BLaER1 treated with 17β-estradiol and CSF1 and Interleukin-3, amounts not matched to agents 10 nM and 100 nM (cell line): Measurements from ENCODE around the gene SORCS2.

Experiments
- H3K27ac ChIP-seq, 11 experiments: shearing (Covaris generic); formaldehyde crosslinking; 2 replicates each; pipeline ENCODE4 v1.8.1; 2022
- H3K27me3 ChIP-seq, 11 experiments: shearing (Covaris generic); formaldehyde crosslinking; 2 replicates each; pipeline ENCODE4 v1.8.1; 2022
- H3K36me3 ChIP-seq, 11 experiments: shearing (Covaris generic); formaldehyde crosslinking; 2 replicates each; pipeline ENCODE4 v1.8.1; 2022
- H3K4me1 ChIP-seq, 10 experiments: shearing (Covaris generic); formaldehyde crosslinking; 2 replicates each; pipeline ENCODE4 v1.8.1; 2022
- H3K4me2 ChIP-seq, 11 experiments: shearing (Covaris generic); formaldehyde crosslinking; 2 replicates each; pipeline ENCODE4 v1.8.1; 2022
- H3K4me3 ChIP-seq, 10 experiments: shearing (Covaris generic); formaldehyde crosslinking; 2 replicates each; pipeline ENCODE4 v1.8.1; 2022
- H3K9ac ChIP-seq, 11 experiments: shearing (Covaris generic); formaldehyde crosslinking; 2 replicates each; pipeline ENCODE4 v1.8.1; 2022
- H3K9me3 ChIP-seq, 11 experiments: shearing (Covaris generic); formaldehyde crosslinking; replicated peaks in 1 of 11; 2 replicates each; pipeline ENCODE4 v1.8.1; 2022
- H4K20me1 ChIP-seq, 11 experiments: shearing (Covaris generic); formaldehyde crosslinking; 2 replicates each; pipeline ENCODE4 v1.8.1; 2022
- Cebpa-rat ChIP-seq, 11 experiments: shearing (Covaris generic); IDR thresholded peaks; 2 replicates each; pipeline ENCODE4 v1.8.1; 2022

Gene SORCS2

DNA sequence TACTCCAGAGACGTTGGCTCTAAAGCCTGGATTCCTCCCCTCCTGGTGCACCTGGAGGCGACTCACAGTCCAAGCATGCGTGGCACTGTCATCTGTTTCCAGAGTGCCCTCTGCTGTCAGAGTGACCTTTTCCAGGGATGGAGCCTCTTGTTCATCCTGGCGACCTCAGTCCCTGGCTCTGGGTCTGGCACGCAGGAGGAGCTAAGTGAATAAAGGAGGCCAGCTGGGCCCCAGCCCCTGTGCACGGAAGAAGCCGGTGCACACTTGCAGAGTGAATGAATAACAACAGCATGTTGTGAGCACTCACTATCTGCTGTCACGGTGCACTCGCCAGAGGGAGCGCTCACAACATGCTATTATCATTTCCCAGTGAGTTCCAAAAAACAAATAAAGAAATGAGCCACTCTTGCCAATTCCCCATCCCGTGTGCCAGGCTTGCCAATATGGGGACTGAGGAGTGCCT, 270.2 kb downstream of the SORCS2 start:
- peaks cover 7 to 84% (median 41%) of the 10 kb centered on the region in 10 experiments; a peak in 18 of 20 replicates for H3K4me1 ChIP-seq
- no peak overlapping the region for H3K4me3 ChIP-seq
- no peaks in the 10 kb centered on the region for H3K27me3 ChIP-seq
- H3K9ac ChIP-seq, result no peak overlapping the region
- H3K4me2 ChIP-seq, result peak overlapping the region in 4 of 11 experiments; percentile 9 to 31 (median 14); a peak in 3 of 22 replicates
- H4K20me1 ChIP-seq, result 0 out of 22 replicates have a peak, but pooled peaks cover 0 to 3% (median 0%) of the 10 kb centered on the region in 11 experiments
- peaks cover 0 to under 1% (median 0%) of the 10 kb centered on the region in 11 experiments; a peak in 3 of 22 replicates for H3K9me3 ChIP-seq
- H3K27ac ChIP-seq, result no peak overlapping the region
- no peak for TF ChIP-seq Cebpa-rat (IDR thresholded peaks at IDR 0.05)
- H3K36me3 ChIP-seq, result no peaks in the 10 kb centered on the region

- Histone ChIP-seq H3K27ac (no peak overlapping the region), H3K27me3 (no peaks in the 10 kb centered on the region), H3K4me2 (no peak overlapping the region), H3K36me3 (no peaks in the 10 kb centered on the region), H3K9me3 (no peaks in the 10 kb centered on the region), H4K20me1 (no peaks in the 10 kb centered on the region), H3K9ac (no peak overlapping the region), H3K4me3 (no peak overlapping the region), H3K4me1 (peaks cover 0 to 77% (median 30%) of the 10 kb centered on the region in 10 experiments; a peak in 13 of 20 replicates)
- no peak for TF ChIP-seq Cebpa-rat (IDR thresholded peaks at IDR 0.05)
These were observed 271.4 kb downstream of the SORCS2 start for GRCh38 chr4:7463566-7464258.

- peaks cover 0 to 71% (median 26%) of the 10 kb centered on the region in 10 experiments; a peak in 12 of 20 replicates for H3K4me1 ChIP-seq
- H3K9ac ChIP-seq, result no peak overlapping the region
- H3K9me3 ChIP-seq, result no peaks in the 10 kb centered on the region
- H3K27ac ChIP-seq, result no peak overlapping the region
- no peak for TF ChIP-seq Cebpa-rat (IDR thresholded peaks at IDR 0.05)
- H4K20me1 ChIP-seq, result no peaks in the 10 kb centered on the region
- H3K36me3 ChIP-seq, result no peaks in the 10 kb centered on the region
- H3K27me3 ChIP-seq, result no peaks in the 10 kb centered on the region
- H3K4me2 ChIP-seq, result no peak overlapping the region
- no peak overlapping the region for H3K4me3 ChIP-seq
These were observed 271.9 kb downstream of the SORCS2 start for GRCh38 chr4:7464259-7464655.

DNA sequence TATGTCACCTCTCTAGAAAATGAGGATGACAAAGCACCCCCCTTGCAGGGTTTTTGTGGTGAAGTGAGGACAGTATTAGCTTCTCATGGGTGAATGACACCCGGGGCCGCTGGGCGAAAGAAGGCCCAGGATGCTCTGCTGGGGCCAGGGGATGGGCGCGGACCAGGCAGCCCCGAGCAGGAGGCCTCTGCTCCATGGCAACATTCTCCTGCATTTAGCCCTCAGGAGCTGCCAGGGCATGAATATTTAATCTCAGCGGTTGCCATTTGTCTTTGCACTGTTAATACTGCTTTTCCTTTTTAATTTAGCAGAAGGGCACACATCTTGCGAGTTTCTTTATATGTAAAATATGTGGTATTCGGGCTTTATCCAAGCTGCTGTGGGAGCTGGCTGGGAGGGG, 272.7 kb downstream of the SORCS2 start:
- no peak overlapping the region for H3K9ac ChIP-seq
- no peaks in the 10 kb centered on the region for H3K27me3 ChIP-seq
- no peaks in the 10 kb centered on the region for H4K20me1 ChIP-seq
- H3K4me3 ChIP-seq, result no peak overlapping the region
- no peaks in the 10 kb centered on the region for H3K9me3 ChIP-seq
- H3K4me2 ChIP-seq, result no peak overlapping the region
- no peaks in the 10 kb centered on the region for H3K36me3 ChIP-seq
- no peak overlapping the region for H3K27ac ChIP-seq
- TF ChIP-seq Cebpa-rat (IDR thresholded peaks at IDR 0.05), result no peak
- peaks cover 0 to 64% (median 23%) of the 10 kb centered on the region in 10 experiments; a peak in 11 of 20 replicates for H3K4me1 ChIP-seq

- peak overlapping the region in 3 of 11 experiments; percentile 23 to 37 (median 26); a peak in 4 of 22 replicates for H3K4me2 ChIP-seq
- no peak overlapping the region for H3K4me3 ChIP-seq
- peaks cover 0 to 52% (median 14%) of the 10 kb centered on the region in 10 experiments; a peak in 11 of 20 replicates for H3K4me1 ChIP-seq
- H3K9me3 ChIP-seq, result no peaks in the 10 kb centered on the region
- no peak overlapping the region for H3K9ac ChIP-seq
- H3K36me3 ChIP-seq, result no peaks in the 10 kb centered on the region
- H3K27ac ChIP-seq, result no peak overlapping the region
- TF ChIP-seq Cebpa-rat (IDR thresholded peaks at IDR 0.05), result no peak
- H3K27me3 ChIP-seq, result no peaks in the 10 kb centered on the region
- H4K20me1 ChIP-seq, result no peaks in the 10 kb centered on the region
These were observed 273.9 kb downstream of the SORCS2 start for GRCh38 chr4:7466215-7466614.

- H3K4me3 ChIP-seq, result no peak overlapping the region
- H3K27me3 ChIP-seq, result no peaks in the 10 kb centered on the region
- no peaks in the 10 kb centered on the region for H3K36me3 ChIP-seq
- H3K4me1 ChIP-seq, result peaks cover 0 to 45% (median 13%) of the 10 kb centered on the region in 10 experiments; a peak in 11 of 20 replicates
- TF ChIP-seq Cebpa-rat (IDR thresholded peaks at IDR 0.05), result no peak
- peak overlapping the region in 1 of 11 experiments; percentile 14; a peak in 1 of 22 replicates for H3K9ac ChIP-seq
- H3K4me2 ChIP-seq, result peak overlapping the region in 6 of 11 experiments; percentile 15 to 37 (median 24); a peak in 6 of 22 replicates
- H3K27ac ChIP-seq, result no peak overlapping the region
- H3K9me3 ChIP-seq, result no peaks in the 10 kb centered on the region
- H4K20me1 ChIP-seq, result peaks cover 0 to 7% (median 0%) of the 10 kb centered on the region in 11 experiments; a peak in 1 of 22 replicates
These were observed 274.6 kb downstream of the SORCS2 start for GRCh38 chr4:7466904-7467303.

DNA sequence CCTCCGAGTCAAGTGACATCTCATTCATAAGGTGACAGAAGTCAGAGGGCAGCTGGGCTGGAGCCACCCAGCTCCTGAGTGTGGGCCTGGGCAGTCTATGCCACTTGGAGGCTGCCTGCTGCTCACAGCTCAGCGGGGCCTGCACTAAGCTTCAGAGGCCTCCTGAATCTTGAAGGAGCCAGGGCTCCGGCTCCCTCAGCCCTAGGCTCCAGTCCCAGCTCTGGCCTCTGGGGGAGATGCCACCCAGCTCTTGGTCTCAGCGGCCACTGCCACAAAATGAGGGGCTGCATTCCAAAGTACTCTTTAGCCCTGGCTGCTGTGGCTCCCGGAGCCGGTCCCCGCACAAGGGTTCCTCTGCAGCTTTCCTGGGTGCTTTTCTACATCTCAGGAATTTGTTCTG, 275.1 kb downstream of the SORCS2 start:
- no peaks in the 10 kb centered on the region for H3K27me3 ChIP-seq
- H4K20me1 ChIP-seq, result peaks cover 0 to 12% (median 0%) of the 10 kb centered on the region in 11 experiments; a peak in 1 of 22 replicates
- H3K36me3 ChIP-seq, result no peaks in the 10 kb centered on the region
- no peak overlapping the region for H3K4me3 ChIP-seq
- H3K9me3 ChIP-seq, result no peaks in the 10 kb centered on the region
- no peak overlapping the region for H3K27ac ChIP-seq
- no peak for TF ChIP-seq Cebpa-rat (IDR thresholded peaks at IDR 0.05)
- H3K4me1 ChIP-seq, result peaks cover 0 to 43% (median 11%) of the 10 kb centered on the region in 10 experiments; a peak in 11 of 20 replicates
- H3K4me2 ChIP-seq, result peak overlapping the region in 1 of 11 experiments; percentile 23; a peak in 3 of 22 replicates
- H3K9ac ChIP-seq, result no peak overlapping the region

DNA sequence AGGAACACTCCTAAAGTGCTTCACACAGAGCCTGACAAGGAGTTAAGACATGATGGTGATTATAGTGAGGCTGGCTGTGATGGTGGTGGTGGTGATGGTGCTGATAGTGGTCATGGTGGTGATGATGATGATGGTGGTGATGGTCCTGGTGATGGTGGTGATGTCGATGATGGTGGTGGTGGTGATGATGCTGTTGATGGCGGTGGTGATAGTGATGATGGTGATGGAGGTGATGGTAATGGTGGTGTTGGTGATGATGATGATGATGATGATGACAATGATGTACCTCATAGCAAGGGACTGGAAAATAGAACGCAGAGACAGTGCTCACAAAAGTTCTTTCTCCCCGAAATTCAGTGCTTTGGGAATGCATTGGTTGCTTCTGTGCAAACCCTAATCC, 276.7 kb downstream of the SORCS2 start:
- Histone ChIP-seq H4K20me1 (peaks cover 0 to 13% (median 0%) of the 10 kb centered on the region in 11 experiments; a peak in 2 of 22 replicates), H3K36me3 (no peaks in the 10 kb centered on the region), H3K4me1 (peaks cover 0 to 48% (median 20%) of the 10 kb centered on the region in 10 experiments; a peak in 14 of 20 replicates), H3K27me3 (no peaks in the 10 kb centered on the region), H3K4me2 (no peak overlapping the region), H3K4me3 (no peak overlapping the region), H3K9ac (no peak overlapping the region), H3K9me3 (no peaks in the 10 kb centered on the region), H3K27ac (no peak overlapping the region)
- TF ChIP-seq Cebpa-rat (IDR thresholded peaks at IDR 0.05), result no peak

DNA sequence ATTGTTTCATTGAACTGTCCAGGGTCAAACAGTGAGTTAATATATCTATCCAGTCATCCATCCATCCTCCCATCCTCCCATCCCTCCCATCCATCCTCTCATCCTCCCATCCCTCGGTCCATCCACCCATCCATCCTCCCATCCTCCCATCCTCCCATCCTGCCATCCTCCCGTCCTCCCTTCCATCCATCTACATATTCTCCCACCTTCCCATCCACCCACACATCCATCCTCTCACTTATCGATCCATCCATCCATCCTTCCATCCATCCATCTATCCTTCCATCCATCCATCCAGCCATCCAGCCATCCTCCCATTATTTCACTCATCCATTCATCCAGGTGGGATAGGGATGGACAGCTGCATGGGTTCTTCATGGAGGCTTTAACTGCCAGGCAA, 277.8 kb downstream of the SORCS2 start:
- Histone ChIP-seq H3K27me3 (no peaks in the 10 kb centered on the region), H3K27ac (no peak overlapping the region), H4K20me1 (peaks cover 0 to 17% (median 0%) of the 10 kb centered on the region in 11 experiments; a peak in 2 of 22 replicates), H3K4me2 (no peak overlapping the region), H3K9ac (no peak overlapping the region), H3K9me3 (no peaks in the 10 kb centered on the region), H3K4me1 (peaks cover 8 to 49% (median 30%) of the 10 kb centered on the region in 10 experiments), H3K36me3 (no peaks in the 10 kb centered on the region), H3K4me3 (no peak overlapping the region)
- TF ChIP-seq Cebpa-rat (IDR thresholded peaks at IDR 0.05), result no peak
